ENCODE data around the gene ADAM8. TPM values are rescaled to one million over a fixed set of nuclear protein-coding genes. Genes with fewer than 3 reads are reported as not detected.

Gene ADAM8
- polyA plus RNA-seq, 1 experiment, result 0.77 TPM

- no peak for DNase-seq (ENCODE audit: low read depth)
- no peak for TF ChIP-seq CTCF (IDR thresholded peaks at IDR 0.05; ENCODE audit: insufficient read depth, low read depth, low read length)
- no peaks in the 10 kb centered on the region for H3K27me3 ChIP-seq (ENCODE audit: control insufficient read depth, insufficient read depth, low read length)
- POLR2A ChIA-PET, result no interaction called here
- no peaks in the 10 kb centered on the region for H3K36me3 ChIP-seq (ENCODE audit: control insufficient read depth, insufficient read depth, low read length)
- CTCF ChIA-PET, result no interaction called here
- no peak overlapping the region for H3K4me3 ChIP-seq (ENCODE audit: low read depth, low read length)
Observed at GRCh38 chr10:133212853-133213494, 63.7 kb downstream of the ADAM8 start.

Other genes starting within 250 kb of the ADAM8 start
- gene ADGRA1, start 188.9 kb downstream of the ADAM8 start, polyA plus RNA-seq (2011; rRNA removed), result not detected in 2 replicates
- gene KNDC1, start 116.6 kb downstream of the ADAM8 start, polyA plus RNA-seq (2011; rRNA removed), result 1.0 and 1.1 TPM in 2 replicates
- not detected in 2 replicates for gene UTF1, start 46.7 kb downstream of the ADAM8 start, polyA plus RNA-seq (2011; rRNA removed)
- gene VENTX, start 39.0 kb downstream of the ADAM8 start, polyA plus RNA-seq (2011; rRNA removed), result not detected in 2 replicates
- gene TUBGCP2, start 32.0 kb upstream of the ADAM8 start, polyA plus RNA-seq (2011; rRNA removed), result 44.2 and 55.8 TPM in 2 replicates
- gene ZNF511, start 32.0 kb upstream of the ADAM8 start, polyA plus RNA-seq (2011; rRNA removed), result 29.3 and 32.9 TPM in 2 replicates
- gene CALY, start 60.0 kb upstream of the ADAM8 start, polyA plus RNA-seq (2011; rRNA removed), result 0.31 and 0.91 TPM in 2 replicates
- not detected in 2 replicates for gene PRAP1, start 70.5 kb upstream of the ADAM8 start, polyA plus RNA-seq (2011; rRNA removed)
- gene FUOM, start 81.2 kb upstream of the ADAM8 start, polyA plus RNA-seq (2011; rRNA removed), result 40.6 and 49.8 TPM in 2 replicates
- gene ECHS1, start 96.5 kb upstream of the ADAM8 start, polyA plus RNA-seq (2011; rRNA removed), result 41.7 and 63.9 TPM in 2 replicates
- gene PAOX, start 102.4 kb upstream of the ADAM8 start, polyA plus RNA-seq (2011; rRNA removed), result 3.5 and 4.5 TPM in 2 replicates
- gene MTG1, start 117.3 kb upstream of the ADAM8 start, polyA plus RNA-seq (2011; rRNA removed), result 30.9 and 38.1 TPM in 2 replicates
- 1.8 and 3.0 TPM in 2 replicates for gene SPRN, start 147.8 kb upstream of the ADAM8 start, polyA plus RNA-seq (2011; rRNA removed)
- 0.89 and 1.3 TPM in 2 replicates for gene SCART1, start 177.1 kb upstream of the ADAM8 start, polyA plus RNA-seq (2011; rRNA removed)